Tibial artery (tissue), 4 donors: ENCODE measurements around the gene SPATA2L.

Source experiments
- DNase-seq, 2 donors: peaks; one replicate each; pipeline ENCODE4 v3.0.0-alpha.2; 2019
- H3K27ac ChIP-seq, 2 donors: fragments of 200-600 bp; sonication (generic) in 1 of 2; 1 replicate in 1 of 2; 2 replicates in 1 of 2; pipeline ENCODE4 v1.5.1; 2018 to 2019; ENCODE audit warnings: mild to moderate bottlenecking in 1 of 2
- H3K27me3 ChIP-seq, 2 donors: fragments of 200-600 bp; sonication (generic) in 1 of 2; one replicate each; pipeline versions ENCODE4 v1.5.1 to v1.6.0; 2016 to 2019
- H3K36me3 ChIP-seq, 3 donors: fragments of 200-600 bp; sonication (generic) in 2 of 3; one replicate each; pipeline ENCODE4 v1.5.1; 2016 to 2019; ENCODE audit warnings: mild to moderate bottlenecking in 2 of 3
- H3K4me1 ChIP-seq, 4 donors: fragments of 200-600 bp; sonication (generic) in 2 of 4; 1 replicate in 3 of 4; 2 replicates in 1 of 4; pipeline ENCODE4 v1.5.1; 2016 to 2019
- H3K4me3 ChIP-seq, 2 donors: fragments of 200-600 bp; sonication (generic) in 1 of 2; 1 replicate in 1 of 2; 2 replicates in 1 of 2; pipeline ENCODE4 v1.5.1; 2018 to 2019; ENCODE audit warnings: mild to moderate bottlenecking in 2 of 2
- H3K9me3 ChIP-seq, 3 donors: fragments of 200-600 bp; sonication (generic) in 1 of 3; one replicate each; pipeline ENCODE4 v1.5.1; 2016 to 2019
- CTCF ChIP-seq, 2 experiments: fragments of 200-600 bp in 1 of 2; fragments of 450-650 bp in 1 of 2; IDR thresholded peaks; one replicate each; pipeline ENCODE4 v1.5.1; 2017 to 2019; ENCODE audit warnings: antibody characterized with exemption in 2 of 2, mild to moderate bottlenecking in 1 of 2, moderate library complexity in 1 of 2
- intact Hi-C: fragments of 100-400 bp; cut with DNase I; formaldehyde crosslinking; loops from one replicate; pipeline ENCODE4 v1.15.0; 2023; ENCODE audit warnings: low total_unique reads

SPATA2L gene

GRCh38 chr16:89720551-89720812 lies 19.0 kb upstream of the SPATA2L start:
- Histone ChIP-seq H3K36me3 (peaks cover 10 to 37% (median 22%) of the 10 kb centered on the region in 3 donors), H3K4me3 (peak overlapping the region; percentile 89 to 99), H3K27me3 (peaks cover 0 to 2% of the 10 kb centered on the region in 2 donors), H3K9me3 (no peaks in the 10 kb centered on the region), H3K27ac (peak overlapping the region; percentile 98 to 99), H3K4me1 (peaks cover 9 to 35% (median 30%) of the 10 kb centered on the region in 4 donors)
- TF ChIP-seq CTCF (IDR thresholded peaks at IDR 0.05), result no peak
- DNase-seq, result no peak
- intact Hi-C loops, result no loop called here

GRCh38 chr16:89717688-89718505 lies 16.4 kb upstream of the SPATA2L start:
- H3K4me1 ChIP-seq, result peaks cover 7 to 20% (median 17%) of the 10 kb centered on the region in 4 donors
- no peak for TF ChIP-seq CTCF (IDR thresholded peaks at IDR 0.05)
- intact Hi-C loops, result no loop called here
- no peak for DNase-seq
- no peak overlapping the region for H3K4me3 ChIP-seq
- H3K9me3 ChIP-seq, result no peaks in the 10 kb centered on the region
- H3K36me3 ChIP-seq, result peaks cover 0 to 11% (median 0%) of the 10 kb centered on the region in 3 donors
- H3K27ac ChIP-seq, result no peak overlapping the region
- H3K27me3 ChIP-seq, result peaks cover 0 to 4% of the 10 kb centered on the region in 2 donors

DNA sequence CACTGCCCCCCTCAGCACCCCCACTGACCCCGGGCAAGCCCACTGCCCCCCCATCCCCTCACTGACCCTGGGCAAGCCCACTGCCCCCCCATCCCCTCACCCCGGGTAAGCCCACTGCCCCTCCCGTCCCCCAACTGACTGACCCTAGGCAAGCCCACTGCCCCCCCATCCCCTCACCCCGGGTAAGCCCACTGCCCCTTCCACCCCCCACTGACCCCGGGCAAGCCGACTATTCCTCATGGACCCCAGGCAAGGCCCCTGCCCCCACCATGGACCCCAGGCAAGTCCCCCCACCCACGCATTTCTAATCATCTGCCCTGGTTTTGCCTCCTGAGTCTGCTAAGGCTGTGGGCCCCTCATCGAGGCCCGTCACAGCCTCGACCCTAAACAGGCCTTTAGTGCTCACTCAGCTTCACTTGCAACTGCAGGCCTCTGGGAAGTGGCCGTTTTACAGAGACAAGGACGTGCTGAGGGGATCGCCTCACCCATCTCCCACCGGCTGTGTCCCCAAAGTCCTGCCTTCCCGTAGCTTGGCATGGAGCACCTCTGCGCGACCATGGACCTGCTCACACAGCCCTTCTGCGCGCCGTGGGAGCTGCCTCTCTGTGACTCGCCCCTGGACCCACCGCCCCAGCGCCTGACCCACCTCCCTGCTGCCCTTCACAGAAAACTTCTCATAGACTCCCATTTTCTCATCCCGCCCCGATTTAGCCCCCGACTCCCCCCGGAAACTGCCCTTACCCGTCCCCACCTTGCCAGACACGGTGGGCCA lies 15.6 kb upstream of the SPATA2L start:
- Histone ChIP-seq H3K27me3 (peaks cover 0 to 12% of the 10 kb centered on the region in 2 donors), H3K27ac (no peak overlapping the region), H3K4me1 (peaks cover 0 to 16% (median 11%) of the 10 kb centered on the region in 4 donors), H3K4me3 (no peak overlapping the region), H3K9me3 (no peaks in the 10 kb centered on the region), H3K36me3 (peaks cover 0 to 7% (median 0%) of the 10 kb centered on the region in 3 donors)
- DNase-seq, result no peak
- TF ChIP-seq CTCF (IDR thresholded peaks at IDR 0.05), result no peak
- intact Hi-C loops, result no loop called here

DNA sequence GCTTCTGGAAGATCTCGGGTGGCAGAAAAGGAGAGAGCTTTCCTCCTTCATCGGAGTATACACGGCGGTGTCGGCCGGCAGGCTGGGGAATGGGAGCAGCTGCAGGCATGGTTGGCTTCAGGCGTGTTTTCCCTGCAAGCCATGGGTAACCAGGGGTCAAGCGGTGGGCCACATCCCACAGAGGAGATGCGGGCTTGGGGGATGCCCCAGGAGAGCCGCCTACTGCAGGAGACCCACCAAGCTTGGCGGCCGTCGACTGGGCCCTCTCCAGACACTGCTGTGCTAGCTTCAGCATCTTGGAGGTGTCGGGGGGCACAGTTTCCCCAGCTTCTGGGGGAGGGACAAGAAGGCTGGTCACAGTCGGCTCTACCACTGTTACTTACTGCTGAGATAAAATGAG lies 15.0 kb upstream of the SPATA2L start:
- H3K9me3 ChIP-seq, result no peaks in the 10 kb centered on the region
- intact Hi-C loops, result no loop called here
- peaks cover 0 to 7% (median 0%) of the 10 kb centered on the region in 3 donors for H3K36me3 ChIP-seq
- no peak for TF ChIP-seq CTCF (IDR thresholded peaks at IDR 0.05)
- no peak overlapping the region for H3K4me3 ChIP-seq
- no peak for DNase-seq
- no peak overlapping the region for H3K27ac ChIP-seq
- peaks cover 0 to 17% of the 10 kb centered on the region in 2 donors for H3K27me3 ChIP-seq
- peaks cover 0 to 20% (median 13%) of the 10 kb centered on the region in 4 donors for H3K4me1 ChIP-seq

- no peaks in the 10 kb centered on the region for H3K9me3 ChIP-seq
Measured at GRCh38 chr16:89712274-89712781, 10.8 kb upstream of the SPATA2L start.

More at GRCh38 chr16:89712274-89712781, 10.8 kb upstream of the SPATA2L start:
- TF ChIP-seq CTCF (IDR thresholded peaks at IDR 0.05), result no peak
- Histone ChIP-seq H3K27me3 (peaks cover 0 to 15% of the 10 kb centered on the region in 2 donors), H3K4me3 (no peak overlapping the region), H3K36me3 (peaks cover 0 to 7% (median 0%) of the 10 kb centered on the region in 3 donors), H3K4me1 (peaks cover 0 to 13% (median 6%) of the 10 kb centered on the region in 4 donors), H3K27ac (no peak overlapping the region)
- intact Hi-C loops, result no loop called here
- no peak for DNase-seq
